ENCODE data around the gene PPFIA1.

PPFIA1 gene

GRCh38 chr11:70364745-70365543 is 94.5 kb downstream of the PPFIA1 start:
- no peaks in the 10 kb centered on the region for H3K4me1 ChIP-seq
- no peak overlapping the region for H3K4me3 ChIP-seq (ENCODE audit: low read depth, low read length)
- no peak overlapping the region for H2AFZ ChIP-seq
- H3K9me3 ChIP-seq (ENCODE audit: control insufficient read depth, low read length), result no peaks in the 10 kb centered on the region
- H3K9ac ChIP-seq, result no peak overlapping the region
- H3K79me2 ChIP-seq, result no peaks in the 10 kb centered on the region
- H3K27ac ChIP-seq, result no peak overlapping the region
- TF ChIP-seq CTCF (IDR thresholded peaks at IDR 0.05), result no peak
- H3K4me2 ChIP-seq (ENCODE audit: low read length), result no peak overlapping the region
- no peaks in the 10 kb centered on the region for H3K27me3 ChIP-seq (ENCODE audit: control insufficient read depth, insufficient read depth, low read length)
- H3K36me3 ChIP-seq (ENCODE audit: control insufficient read depth, insufficient read depth, low read length), result no peaks in the 10 kb centered on the region

DNA sequence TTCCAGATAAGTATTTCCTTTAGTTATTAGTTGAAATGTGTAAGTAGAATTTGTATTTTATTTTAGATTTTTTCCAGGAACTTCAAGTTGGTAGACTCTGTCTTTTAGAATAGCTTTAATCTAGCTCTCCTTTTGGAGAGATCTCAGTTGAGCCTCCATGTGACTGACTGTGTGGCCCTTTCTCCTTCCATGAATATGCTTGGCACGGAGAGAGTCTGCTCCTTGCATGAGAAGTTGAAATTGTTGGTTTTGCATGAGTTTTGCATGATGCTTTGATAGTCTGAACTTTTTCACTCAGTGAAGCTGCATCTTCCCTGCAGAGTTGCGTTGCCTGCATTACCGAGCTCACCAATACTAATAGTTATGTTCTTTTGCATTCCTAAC is 95.0 kb downstream of the PPFIA1 start:
- no peaks in the 10 kb centered on the region for H3K79me2 ChIP-seq
- no peaks in the 10 kb centered on the region for H3K9me3 ChIP-seq (ENCODE audit: control insufficient read depth, low read length)
- no peak overlapping the region for H3K4me2 ChIP-seq (ENCODE audit: low read length)
- no peaks in the 10 kb centered on the region for H3K27me3 ChIP-seq (ENCODE audit: control insufficient read depth, insufficient read depth, low read length)
- no peak overlapping the region for H3K4me3 ChIP-seq (ENCODE audit: low read depth, low read length)
- H3K27ac ChIP-seq, result no peak overlapping the region
- no peaks in the 10 kb centered on the region for H3K36me3 ChIP-seq (ENCODE audit: control insufficient read depth, insufficient read depth, low read length)
- no peak for TF ChIP-seq CTCF (IDR thresholded peaks at IDR 0.05)
- no peak overlapping the region for H3K9ac ChIP-seq
- H3K4me1 ChIP-seq, result no peaks in the 10 kb centered on the region
- no peak overlapping the region for H2AFZ ChIP-seq

- Histone ChIP-seq H3K4me1 (no peaks in the 10 kb centered on the region), H3K4me2 (ENCODE audit: low read length) (no peak overlapping the region), H3K9me3 (ENCODE audit: control insufficient read depth, low read length) (no peaks in the 10 kb centered on the region), H3K27me3 (ENCODE audit: control insufficient read depth, insufficient read depth, low read length) (no peaks in the 10 kb centered on the region), H3K79me2 (no peaks in the 10 kb centered on the region), H3K36me3 (ENCODE audit: control insufficient read depth, insufficient read depth, low read length) (no peaks in the 10 kb centered on the region), H3K9ac (no peak overlapping the region), H3K27ac (no peak overlapping the region), H3K4me3 (ENCODE audit: low read depth, low read length) (no peak overlapping the region), H2AFZ (no peak overlapping the region)
- TF ChIP-seq CTCF (IDR thresholded peaks at IDR 0.05), result no peak
Measured at GRCh38 chr11:70367071-70367470, 96.6 kb downstream of the PPFIA1 start.

- Histone ChIP-seq H3K79me2 (no peaks in the 10 kb centered on the region), H3K27me3 (ENCODE audit: control insufficient read depth, insufficient read depth, low read length) (no peaks in the 10 kb centered on the region), H3K4me2 (ENCODE audit: low read length) (no peak overlapping the region), H3K4me3 (ENCODE audit: low read depth, low read length) (no peak overlapping the region), H3K9me3 (ENCODE audit: control insufficient read depth, low read length) (no peaks in the 10 kb centered on the region), H3K4me1 (no peaks in the 10 kb centered on the region), H3K36me3 (ENCODE audit: control insufficient read depth, insufficient read depth, low read length) (no peaks in the 10 kb centered on the region), H3K9ac (no peak overlapping the region), H2AFZ (no peak overlapping the region), H3K27ac (no peak overlapping the region)
- TF ChIP-seq CTCF (IDR thresholded peaks at IDR 0.05), result no peak
Measured at GRCh38 chr11:70368961-70369360, 98.5 kb downstream of the PPFIA1 start.

- H3K27ac ChIP-seq, result no peak overlapping the region
- H3K27me3 ChIP-seq (ENCODE audit: control insufficient read depth, insufficient read depth, low read length), result no peaks in the 10 kb centered on the region
- no peaks in the 10 kb centered on the region for H3K9me3 ChIP-seq (ENCODE audit: control insufficient read depth, low read length)
- H3K9ac ChIP-seq, result no peak overlapping the region
- no peak overlapping the region for H3K4me3 ChIP-seq (ENCODE audit: low read depth, low read length)
- no peak for TF ChIP-seq CTCF (IDR thresholded peaks at IDR 0.05)
- H3K79me2 ChIP-seq, result no peaks in the 10 kb centered on the region
- no peaks in the 10 kb centered on the region for H3K4me1 ChIP-seq
- no peak overlapping the region for H2AFZ ChIP-seq
- H3K4me2 ChIP-seq (ENCODE audit: low read length), result no peak overlapping the region
- no peaks in the 10 kb centered on the region for H3K36me3 ChIP-seq (ENCODE audit: control insufficient read depth, insufficient read depth, low read length)
Measured at GRCh38 chr11:70371241-70371640, 100.8 kb downstream of the PPFIA1 start.
